VCaP (cell line): Measurements from ENCODE around the gene HOXD1.

ENCODE experiments used
- H3K27ac ChIP-seq: fragments of 450-650 bp; 2 replicates; pipeline ENCODE4 v1.5.1; 2017
- TF ChIP-seq, protein P1 (sequence below): fragments of 450-650 bp; conservative IDR thresholded peaks from 2 replicates; pipeline ENCODE4 v1.5.1; 2017; ENCODE audit warnings: mild to moderate bottlenecking, moderate library complexity

The HOXD1 gene

DNA sequence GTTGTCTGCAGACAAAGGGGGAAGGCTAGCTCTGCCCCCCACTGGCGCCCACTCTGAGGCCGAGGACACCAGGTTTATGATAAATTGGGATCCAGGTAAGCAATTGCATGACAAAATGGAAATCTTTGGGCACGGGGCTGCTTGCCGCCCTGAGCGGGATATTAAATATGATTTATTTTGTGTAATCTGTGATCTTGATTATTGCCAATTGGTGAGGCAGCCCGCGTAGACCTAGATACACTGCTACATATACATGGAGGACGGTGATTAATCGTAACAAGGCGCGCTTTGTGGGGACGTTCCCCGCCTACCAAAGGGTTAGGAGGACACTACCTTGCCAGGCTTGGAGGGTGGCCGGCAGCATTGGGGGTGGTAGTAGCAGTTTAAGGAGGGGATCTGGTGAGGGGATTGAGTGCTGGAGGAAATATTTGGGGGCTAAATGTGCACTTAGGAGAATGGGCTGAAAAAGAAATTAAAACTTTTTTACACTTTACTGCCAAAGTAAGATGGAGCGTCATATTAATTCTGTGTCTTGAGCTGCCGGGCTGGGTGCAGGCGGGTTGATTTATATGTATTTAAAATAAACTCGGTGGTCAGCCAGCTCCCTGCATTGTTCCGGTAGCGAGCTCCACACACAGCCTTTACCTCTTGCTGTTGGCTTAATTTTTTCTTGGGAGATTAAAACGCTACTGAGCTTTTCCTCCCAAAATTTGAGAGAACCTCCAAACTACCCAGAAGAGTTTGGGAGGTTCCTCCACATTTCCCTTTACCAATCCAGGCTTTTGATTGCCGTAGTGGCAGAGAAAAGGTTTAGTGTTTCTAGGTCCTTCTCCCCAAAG, 27.3 kb upstream of the HOXD1 start:
- TF ChIP-seq, protein P1, sequence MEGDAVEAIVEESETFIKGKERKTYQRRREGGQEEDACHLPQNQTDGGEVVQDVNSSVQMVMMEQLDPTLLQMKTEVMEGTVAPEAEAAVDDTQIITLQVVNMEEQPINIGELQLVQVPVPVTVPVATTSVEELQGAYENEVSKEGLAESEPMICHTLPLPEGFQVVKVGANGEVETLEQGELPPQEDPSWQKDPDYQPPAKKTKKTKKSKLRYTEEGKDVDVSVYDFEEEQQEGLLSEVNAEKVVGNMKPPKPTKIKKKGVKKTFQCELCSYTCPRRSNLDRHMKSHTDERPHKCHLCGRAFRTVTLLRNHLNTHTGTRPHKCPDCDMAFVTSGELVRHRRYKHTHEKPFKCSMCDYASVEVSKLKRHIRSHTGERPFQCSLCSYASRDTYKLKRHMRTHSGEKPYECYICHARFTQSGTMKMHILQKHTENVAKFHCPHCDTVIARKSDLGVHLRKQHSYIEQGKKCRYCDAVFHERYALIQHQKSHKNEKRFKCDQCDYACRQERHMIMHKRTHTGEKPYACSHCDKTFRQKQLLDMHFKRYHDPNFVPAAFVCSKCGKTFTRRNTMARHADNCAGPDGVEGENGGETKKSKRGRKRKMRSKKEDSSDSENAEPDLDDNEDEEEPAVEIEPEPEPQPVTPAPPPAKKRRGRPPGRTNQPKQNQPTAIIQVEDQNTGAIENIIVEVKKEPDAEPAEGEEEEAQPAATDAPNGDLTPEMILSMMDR: no peak

DNA sequence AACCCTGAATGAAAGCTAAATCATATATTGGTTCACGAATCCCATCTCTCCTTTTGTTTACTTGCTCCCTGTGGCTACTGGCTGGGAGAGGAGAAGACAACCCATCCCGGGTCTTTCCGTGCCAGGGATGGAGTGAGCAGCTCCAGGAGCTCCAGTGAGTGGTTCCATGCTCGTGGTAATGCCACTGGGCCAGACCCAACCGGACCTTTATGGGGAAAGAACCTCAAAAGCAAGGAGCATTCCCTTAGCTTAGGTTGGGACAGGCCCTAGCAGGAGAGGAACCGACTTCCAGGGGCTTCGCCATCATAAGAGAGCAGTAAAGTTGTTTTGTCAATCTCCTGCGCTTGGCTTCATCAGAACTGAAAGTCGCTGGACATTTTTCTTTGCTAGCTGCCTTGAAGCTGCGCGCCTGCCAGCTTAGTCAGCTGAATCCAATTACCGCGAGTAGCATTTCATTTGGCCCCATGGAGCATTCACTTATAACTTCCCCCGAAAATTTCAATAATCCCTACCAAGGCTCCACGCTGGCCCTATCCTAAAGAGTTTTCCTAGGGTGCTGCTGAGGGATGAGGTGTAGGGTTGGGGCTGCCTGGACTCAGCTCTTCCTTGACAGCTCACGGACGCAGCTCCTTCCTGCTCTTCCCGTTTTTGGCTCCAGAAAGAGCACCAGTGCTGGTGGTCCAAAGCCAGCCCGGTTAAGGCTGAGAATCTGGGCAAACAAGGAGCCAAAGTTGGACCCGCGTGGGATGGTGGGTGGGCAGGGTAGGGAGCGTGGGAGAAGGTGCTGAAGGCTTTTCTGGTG, 26.4 kb upstream of the HOXD1 start:
- H3K27ac ChIP-seq: no peak overlapping the region
- TF ChIP-seq, protein P1: no peak

More for the DNA sequence above, 27.3 kb upstream of the HOXD1 start:
- H3K27ac ChIP-seq: no peak overlapping the region

DNA sequence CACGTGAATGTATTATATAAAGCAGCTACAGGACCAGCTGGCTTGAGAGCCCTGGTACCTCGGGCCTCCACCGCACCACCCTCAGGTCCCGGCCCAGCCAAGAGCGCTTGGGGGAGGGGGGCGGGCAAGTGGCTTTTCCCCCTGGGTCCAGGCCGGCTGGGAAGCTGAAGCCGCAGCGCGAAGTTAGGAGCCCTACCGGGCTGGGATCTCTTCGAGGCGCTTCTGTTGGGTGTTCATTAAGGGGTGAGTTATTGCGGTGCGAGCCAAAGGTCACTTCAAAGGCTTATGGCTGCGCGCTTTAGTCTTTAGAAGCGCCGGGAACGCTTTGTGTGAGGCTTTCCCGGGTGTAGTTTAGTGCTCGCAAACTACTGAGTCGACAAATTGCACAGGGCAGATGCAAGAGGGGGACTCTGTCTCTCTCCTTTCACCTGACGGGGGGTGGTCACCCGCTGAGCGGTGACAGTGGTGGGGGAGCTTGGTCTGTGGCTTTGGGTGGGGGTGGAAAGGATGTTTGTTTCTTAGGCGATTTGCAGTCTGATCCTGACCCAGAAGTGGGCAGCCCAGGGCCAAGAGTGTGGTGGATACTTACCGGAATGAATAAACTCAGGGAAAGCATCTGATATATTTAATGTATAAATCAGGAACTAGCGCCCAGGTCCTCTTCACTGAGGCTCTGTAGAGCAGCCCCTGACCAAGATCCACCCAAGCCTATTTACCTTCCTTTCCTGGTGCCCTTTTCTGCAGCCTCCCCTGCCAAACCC, 25.4 kb upstream of the HOXD1 start:
- H3K27ac ChIP-seq: no peak overlapping the region
- TF ChIP-seq, protein P1: no peak

DNA sequence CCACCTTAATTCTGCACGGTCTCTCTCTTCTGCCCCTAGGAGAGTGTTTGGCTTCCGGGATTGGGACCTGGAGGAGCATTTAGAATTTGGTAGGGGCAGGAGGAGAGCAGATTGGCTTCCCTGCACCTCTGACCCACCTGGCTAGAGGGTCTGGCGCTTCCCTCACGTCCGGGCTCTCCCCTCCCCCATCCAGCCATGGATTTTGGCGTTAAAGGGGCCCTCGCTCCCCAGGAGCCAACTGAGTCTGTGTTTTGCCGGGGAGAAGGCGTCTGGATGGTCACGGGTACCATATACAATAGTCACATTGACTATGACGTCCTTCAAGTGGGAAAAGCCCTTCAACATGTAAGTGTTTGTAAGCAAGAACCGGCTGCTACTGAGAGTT, 24.8 kb upstream of the HOXD1 start:
- TF ChIP-seq, protein P1: no peak
- no peak overlapping the region for H3K27ac ChIP-seq

DNA sequence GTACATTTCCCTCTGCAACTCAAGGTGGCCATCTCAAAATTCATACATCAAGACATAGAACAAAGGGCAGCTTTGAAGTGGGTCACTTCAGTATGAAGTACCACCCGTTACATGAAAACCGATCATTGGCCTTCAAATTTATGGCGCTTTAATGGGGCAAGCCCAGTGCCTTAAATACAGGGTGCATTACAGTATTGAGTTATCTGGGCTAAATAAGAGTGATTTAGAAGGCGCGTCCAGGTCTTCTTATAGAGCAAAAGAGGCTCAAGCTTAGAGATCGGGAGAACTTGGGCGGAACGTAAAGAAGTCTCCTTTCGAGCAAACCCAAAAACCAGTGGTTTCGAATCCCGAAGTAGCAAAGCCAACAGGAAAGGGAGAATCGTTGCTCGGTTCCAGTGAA, 24.3 kb upstream of the HOXD1 start:
- no peak overlapping the region for H3K27ac ChIP-seq
- TF ChIP-seq, protein P1: no peak

DNA sequence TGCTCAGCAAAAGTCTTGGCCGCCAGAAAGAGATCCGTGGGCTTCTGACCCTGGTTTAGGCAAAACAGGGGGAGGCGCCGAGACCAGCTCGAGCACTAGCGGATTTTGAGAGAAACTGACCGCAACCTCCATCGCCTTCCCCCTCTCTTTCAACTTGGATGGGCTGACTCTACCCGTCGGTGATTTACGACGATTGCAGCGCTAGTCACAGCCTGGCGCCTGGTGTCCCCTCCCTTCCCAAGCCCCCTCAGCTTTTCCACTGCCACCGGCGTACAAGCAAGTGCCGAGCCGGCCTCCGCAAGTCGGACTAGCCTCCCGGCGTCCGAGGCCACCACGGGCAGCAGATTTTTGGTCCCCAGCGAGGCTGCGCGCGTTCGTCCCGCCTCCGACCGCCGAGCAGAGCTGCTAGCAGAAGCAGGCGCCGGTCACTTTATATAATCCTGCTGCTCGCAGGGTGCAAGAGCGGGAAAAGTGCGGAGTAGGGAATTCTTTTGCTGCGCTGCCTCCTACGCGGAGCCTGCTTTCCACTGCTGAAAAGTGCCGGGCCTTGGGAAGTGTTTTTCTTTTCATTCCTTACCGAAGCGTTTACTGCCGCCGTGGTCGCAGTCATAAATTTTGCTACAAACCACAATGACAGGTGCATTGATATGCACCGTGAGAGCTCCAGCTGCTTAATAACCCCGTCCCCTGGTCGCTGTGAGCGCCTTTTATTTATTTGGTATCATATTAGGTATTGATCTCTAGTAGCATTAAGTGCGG, 23.7 kb upstream of the HOXD1 start:
- H3K27ac ChIP-seq: no peak overlapping the region
- TF ChIP-seq, protein P1: no peak
